NCI-H446 treated with DMSO at 0.1 percent for 48 hours (cell line): ENCODE measurements around the gene KRTAP5-5.
"Not testable (repeated sequence)": the region's sequence is repeated elsewhere in the genome, so short reads cannot be mapped to it uniquely, and the experiment has no call there.

Experiments
- DNase-seq: peaks from one replicate; lab custom pipeline; 2025; lab: John Stamatoyannopoulos, UW

The KRTAP5-5 gene, protein sequence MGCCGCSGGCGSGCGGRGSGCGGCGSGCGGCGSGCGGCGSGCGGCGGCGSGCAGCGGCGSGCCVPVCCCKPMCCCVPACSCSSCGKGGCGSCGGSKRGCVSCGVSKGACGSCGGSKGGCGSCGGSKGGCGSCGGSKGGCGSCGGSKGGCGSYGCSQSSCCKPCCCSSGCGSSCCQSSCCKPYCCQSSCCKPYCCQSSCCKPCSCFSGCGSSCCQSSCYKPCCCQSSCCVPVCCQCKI

DNA sequence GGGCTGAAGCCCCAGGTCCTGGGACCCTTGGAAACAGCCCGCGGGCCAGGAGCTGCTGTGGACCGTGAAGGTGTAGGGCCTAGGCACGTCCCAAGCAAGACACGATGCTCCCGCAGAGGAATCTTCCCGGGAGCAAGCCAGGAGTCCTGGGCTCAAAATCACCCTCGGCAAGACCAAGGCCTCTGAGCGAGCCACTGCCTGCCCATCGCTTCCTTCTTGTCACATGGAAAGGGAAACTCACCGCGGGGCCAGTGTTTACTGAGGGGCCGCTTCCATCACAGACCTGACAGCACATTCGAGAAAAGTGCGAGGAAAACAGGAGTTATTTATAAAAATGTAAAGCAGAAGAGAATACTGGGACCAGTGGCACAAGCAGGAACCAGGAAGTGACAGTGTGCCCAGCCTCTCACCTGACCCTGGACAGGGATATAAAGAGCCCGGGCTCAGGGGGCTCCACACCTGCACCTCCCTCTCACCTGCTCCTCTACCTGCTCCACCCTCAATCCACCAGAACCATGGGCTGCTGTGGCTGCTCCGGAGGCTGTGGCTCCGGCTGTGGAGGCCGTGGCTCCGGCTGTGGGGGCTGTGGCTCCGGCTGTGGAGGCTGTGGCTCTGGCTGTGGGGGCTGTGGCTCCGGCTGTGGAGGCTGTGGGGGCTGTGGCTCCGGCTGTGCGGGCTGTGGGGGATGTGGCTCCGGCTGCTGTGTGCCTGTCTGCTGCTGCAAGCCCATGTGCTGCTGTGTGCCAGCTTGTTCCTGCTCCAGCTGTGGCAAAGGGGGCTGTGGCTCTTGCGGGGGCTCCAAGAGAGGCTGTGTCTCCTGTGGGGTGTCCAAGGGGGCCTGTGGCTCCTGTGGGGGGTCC lies at the start of gene KRTAP5-5:
KRTAP5-5 (plus strand) TSS at position 450 of the 860 bp plus-strand sequence; CDS start at position 516, 66 bp downstream.
- DNase-seq, result no peak

GRCh38 chr11:1581976-1582375 lies 47.6 kb upstream of the KRTAP5-5 start:
- no peak for DNase-seq

DNA sequence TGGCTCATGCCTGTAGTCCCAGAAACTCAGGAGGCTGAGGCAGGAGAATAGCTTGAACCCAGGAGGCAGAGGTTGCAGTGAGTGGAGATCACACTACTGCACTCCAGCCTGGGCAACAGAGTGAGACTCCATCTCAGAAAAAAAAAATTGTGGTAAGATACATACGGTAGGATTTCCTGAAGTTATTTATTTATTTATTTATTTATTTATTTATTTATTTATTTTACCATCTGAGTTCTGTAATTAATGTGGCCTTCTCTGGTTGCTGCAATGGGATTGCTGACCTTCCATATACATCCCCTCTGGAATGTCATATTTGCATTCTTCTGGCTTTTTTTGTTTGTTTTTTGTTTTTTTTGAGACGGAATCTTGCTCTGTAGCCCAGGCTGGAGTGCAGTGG lies 46.7 kb upstream of the KRTAP5-5 start:
- DNase-seq, result not testable (repeated sequence)

- not testable (repeated sequence) for DNase-seq
These were observed 44.8 kb upstream of the KRTAP5-5 start, which contains the start of gene KRTAP5-1 for GRCh38 chr11:1584661-1585370. KRTAP5-1 (minus strand) TSS chr11:1585283; CDS start chr11:1585249, 34 bp downstream.

DNA sequence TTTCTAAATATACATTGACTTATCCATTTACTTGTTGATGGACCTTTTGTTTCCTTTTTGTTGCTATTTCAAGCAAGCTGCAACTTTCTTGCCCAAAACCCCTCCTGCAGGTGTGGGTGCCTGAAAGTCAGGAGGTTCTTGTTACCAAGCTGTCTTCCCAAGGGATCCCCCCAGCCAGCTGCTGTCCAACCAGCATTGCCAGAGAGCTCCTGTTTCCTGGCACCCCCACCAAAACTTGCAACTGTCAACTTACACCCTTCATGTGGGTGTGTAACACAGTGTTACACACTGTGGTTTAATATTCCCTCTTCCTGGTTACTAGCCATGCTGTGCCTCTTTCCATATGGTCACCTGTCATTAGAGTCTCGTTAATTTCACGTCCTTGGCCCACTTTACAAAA lies 42.9 kb upstream of the KRTAP5-5 start:
- no peak for DNase-seq

GRCh38 chr11:1589191-1589963 lies 40.2 kb upstream of the KRTAP5-5 start:
- DNase-seq, result not testable (repeated sequence)

DNA sequence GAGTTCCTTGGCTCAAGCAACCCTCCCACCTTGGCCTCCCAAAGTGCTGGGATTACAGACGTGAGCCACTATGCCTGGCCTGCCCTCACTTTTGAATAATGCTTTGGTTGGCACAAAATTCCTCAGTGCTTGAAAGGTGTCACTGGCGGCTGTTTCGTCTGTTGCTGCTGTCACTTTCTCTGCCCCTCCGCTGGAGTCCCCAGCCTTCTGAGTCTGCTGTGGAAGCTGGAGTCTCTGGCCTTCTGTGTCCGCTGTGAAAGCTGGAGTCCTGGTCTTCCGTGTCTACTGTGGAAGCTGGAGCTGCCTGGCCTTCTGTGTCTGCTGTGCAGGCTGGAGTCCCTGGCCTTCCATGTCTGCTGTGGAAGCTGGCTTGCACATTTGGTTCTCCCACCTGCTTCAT lies 39.6 kb upstream of the KRTAP5-5 start:
- no peak for DNase-seq

GRCh38 chr11:1592628-1593027 lies 36.9 kb upstream of the KRTAP5-5 start:
- DNase-seq, result no peak

DNA sequence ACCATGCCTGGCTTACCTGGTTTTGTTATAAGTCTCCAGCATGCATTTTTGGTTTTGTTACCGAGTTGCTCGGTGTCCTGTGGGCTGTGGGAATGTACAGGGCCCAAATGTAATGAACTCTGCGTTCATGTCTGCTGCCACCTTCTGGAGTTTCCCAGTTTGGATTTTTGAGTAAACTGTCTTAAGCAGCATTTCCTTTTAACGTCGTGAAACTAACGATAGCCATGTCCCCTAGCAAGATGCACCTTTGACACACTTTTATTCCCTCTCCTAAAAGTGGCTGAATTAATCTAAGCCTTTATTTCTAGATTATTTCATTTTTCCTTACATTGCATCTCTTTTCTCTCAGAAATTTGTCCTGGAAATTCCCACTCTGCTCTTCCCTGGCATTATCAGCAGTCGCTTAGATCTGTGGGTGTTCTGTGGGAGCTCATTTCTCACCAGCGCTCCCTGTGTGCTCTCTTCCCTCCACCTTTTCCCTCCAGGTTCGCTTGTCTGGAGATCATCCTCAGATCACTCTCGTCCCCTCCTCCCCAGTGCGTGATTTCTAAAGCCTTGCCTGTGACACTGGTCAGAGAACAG lies 33.5 kb upstream of the KRTAP5-5 start:
- DNase-seq, result not testable (repeated sequence)

DNA sequence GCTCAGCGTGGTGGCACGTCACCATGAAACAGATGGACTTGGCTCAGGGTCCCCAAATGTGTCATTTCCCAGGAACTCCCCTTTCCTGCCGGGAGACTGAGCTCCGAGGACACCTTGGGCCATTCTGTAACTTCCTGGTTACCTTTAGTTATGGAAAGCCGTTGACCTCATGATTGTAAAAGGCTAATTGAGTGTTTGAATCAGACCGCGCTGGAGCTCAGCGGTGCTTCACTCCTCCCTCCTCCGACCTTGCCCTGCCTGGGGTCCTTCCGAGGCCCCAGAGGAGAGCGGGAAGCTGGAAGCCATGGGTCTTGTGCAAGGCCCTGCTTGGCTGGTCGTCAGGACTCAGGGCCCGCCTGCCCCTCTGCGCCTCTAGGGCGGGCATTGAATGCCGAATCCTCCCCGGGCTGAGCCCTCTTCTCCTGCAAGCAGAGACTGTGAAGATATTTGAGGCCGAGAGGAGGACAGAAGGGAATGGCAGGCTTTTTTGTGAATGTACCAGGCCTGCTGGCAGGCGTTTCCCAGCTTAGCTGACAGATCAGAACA lies 32.9 kb upstream of the KRTAP5-5 start:
- not testable (repeated sequence) for DNase-seq

DNA sequence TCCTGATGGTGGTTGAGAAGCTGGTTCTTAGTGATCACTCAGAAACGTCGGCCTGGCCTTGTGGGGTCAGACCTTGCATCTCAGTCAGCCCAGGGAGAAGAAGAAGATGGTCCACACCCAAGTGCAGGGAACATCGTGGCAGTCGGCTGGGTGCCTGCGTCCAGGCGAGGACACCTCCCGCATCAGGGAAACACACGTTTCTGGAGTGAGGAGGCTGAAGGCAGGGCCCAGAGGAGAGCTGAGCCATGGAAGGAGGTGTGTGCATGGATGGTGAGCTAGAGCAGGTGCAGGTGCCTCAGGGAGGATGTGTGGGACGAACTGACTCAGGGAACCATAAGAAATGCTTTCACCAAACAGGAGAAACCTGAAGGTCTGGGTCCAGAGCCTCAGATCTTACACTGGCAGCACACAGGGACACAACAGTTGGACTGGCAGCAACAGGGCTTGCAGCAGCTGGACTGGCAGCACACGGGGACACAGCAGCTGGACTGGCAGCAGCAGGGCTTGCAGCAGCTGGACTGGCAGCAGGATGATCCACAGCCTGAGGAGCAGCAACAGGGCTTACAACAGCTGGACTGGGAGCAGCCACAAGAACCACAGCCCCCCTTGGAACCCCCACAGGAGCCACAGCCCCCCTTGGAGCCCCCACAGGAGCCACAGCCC lies 32.1 kb upstream of the KRTAP5-5 start:
- no peak for DNase-seq

GRCh38 chr11:1597994-1598380 lies 31.6 kb upstream of the KRTAP5-5 start, which contains the start of gene KRTAP5-2:
KRTAP5-2 (minus strand) TSS chr11:1598294; CDS start chr11:1598250, 44 bp downstream.
- no peak for DNase-seq

- not testable (repeated sequence) for DNase-seq
These were observed 31.2 kb upstream of the KRTAP5-5 start for GRCh38 chr11:1598406-1598805.

DNA sequence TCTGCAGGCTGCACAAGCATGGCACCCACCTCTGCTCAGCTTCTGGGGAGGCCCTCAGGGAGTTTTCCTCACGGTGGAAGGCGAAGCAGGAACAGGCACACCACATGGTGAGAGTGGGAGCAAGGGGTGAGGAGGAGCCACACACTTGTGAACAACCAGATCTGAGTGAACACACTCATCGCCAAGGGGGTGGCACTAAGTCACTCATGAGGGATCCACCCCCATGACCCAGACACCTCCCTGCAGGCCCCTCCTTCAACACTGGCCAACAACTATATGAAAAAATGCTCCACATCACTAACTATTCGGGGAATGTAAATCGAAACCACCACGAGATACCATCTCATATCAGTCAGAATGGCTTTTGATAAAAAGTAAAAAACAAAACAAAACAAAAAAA lies 30.8 kb upstream of the KRTAP5-5 start:
- DNase-seq, result no peak

DNA sequence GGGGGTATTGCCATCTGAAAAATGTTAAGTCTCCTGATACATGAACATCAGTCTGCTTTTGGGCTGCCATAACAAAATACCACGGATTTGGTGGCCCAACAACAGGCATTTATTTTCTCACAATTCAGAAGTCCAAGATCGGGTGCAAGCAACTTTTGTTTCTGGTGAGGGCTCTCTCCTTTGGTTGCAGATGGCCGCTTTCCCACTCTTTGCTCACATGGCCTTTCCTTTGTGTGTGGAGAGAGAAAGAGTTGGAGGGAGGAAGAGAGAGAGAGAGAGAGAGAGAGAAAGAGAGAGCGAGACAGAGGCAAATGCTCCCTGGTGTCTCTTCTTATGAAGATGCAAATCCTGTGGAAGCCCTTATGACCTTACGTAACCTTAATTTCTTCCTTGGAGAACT lies 28.9 kb upstream of the KRTAP5-5 start:
- no peak for DNase-seq

- DNase-seq, result not testable (repeated sequence)
These were observed 27.9 kb upstream of the KRTAP5-5 start for GRCh38 chr11:1601663-1602062.

DNA sequence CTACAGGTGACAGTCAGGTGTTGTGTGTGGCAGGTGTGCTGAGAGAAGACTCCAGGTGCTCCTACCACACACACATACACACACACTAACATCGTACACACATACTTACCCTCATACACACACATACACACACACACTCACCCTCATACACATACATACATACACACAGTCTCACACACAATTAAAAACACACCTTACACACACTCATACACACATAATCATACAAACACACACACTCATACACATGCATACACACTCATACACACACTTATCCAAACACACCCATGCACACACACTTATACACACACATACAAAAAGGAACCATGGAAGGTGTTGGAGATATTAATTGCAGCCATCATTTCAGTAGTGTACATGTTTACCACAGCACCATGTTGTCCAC lies 25.9 kb upstream of the KRTAP5-5 start:
- no peak for DNase-seq

GRCh38 chr11:1604181-1604580 lies 25.4 kb upstream of the KRTAP5-5 start:
- DNase-seq, result no peak

DNA sequence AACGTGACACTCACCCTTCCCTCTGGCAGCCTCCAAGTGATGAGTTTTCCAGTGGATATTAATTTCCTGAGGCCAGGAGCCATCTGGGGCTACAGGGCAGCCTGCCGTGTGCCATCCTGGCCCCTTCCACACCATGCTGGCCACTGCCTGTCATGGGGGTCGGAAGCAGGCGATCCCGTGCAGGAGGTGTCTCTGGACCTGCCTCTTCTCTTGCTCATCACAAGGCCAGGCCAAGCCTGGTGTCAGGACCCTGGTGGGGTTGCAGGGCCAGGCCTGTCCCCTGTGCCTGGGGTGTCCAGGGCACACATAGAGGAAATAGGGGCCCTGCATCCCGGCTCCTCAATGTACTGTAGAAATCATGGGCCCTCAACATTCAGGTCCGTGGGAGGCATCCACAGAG lies 24.9 kb upstream of the KRTAP5-5 start:
- no peak for DNase-seq

DNA sequence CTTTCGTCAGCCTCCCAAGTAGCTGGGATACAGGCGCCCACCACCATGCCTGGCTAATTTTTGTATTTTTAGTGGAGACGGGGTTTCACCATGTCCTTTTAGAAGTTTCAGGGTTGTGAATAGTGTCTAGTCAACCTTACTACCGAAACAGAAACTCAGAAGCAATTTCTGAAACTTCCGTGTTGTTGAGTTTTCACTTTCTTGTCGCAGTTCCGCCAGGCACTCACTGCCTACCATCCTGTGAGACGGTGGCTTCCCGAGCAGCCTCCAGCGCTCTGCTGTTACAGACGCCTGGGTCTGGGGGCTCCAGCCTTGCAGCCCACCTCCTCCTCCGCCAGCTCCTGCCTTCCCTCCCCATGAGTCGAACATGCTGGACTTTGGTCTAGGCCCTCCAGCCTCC lies 23.7 kb upstream of the KRTAP5-5 start:
- not testable (repeated sequence) for DNase-seq
